HUES64 (cell line): ENCODE measurements around the gene EIF3I.
A peak's percentile ranks its signal among the peaks of the same experiment; 100 is the strongest.

Experiments
- H3K27ac ChIP-seq: 2 replicates; pipeline ENCODE4 v1.7.0; 2013; ENCODE audit warnings: low read depth, low read length, inconsistent platforms
- H3K27me3 ChIP-seq: 2 replicates; pipeline ENCODE4 v1.6.1; 2013; ENCODE audit warnings: mild to moderate bottlenecking, low read length; ENCODE audit not compliant: insufficient read depth
- H3K36me3 ChIP-seq: 2 replicates; pipeline ENCODE4 v1.6.1; 2013; ENCODE audit warnings: mild to moderate bottlenecking, low read length; ENCODE audit not compliant: insufficient read depth
- H3K4me1 ChIP-seq: 2 replicates; pipeline ENCODE4 v1.6.1; 2013; ENCODE audit warnings: mild to moderate bottlenecking, low read length, moderate library complexity; ENCODE audit not compliant: insufficient read depth
- H3K4me3 ChIP-seq: 2 replicates; pipeline ENCODE4 v1.5.1; 2013; ENCODE audit warnings: mild to moderate bottlenecking, low read length, moderate library complexity
- H3K9ac ChIP-seq: 2 replicates; pipeline ENCODE4 v1.6.1; 2013; ENCODE audit warnings: mild to moderate bottlenecking, low read depth, low read length
- H3K9me3 ChIP-seq: 2 replicates; pipeline ENCODE4 v1.6.1; 2013; ENCODE audit warnings: low read depth, low read length; ENCODE audit not compliant: insufficient read depth
- WGBS: fragments of 150-250, 120-280 bp; methylation state at CpG from one replicate; pipeline ENCODE4 v1.1.7; 2013; ENCODE audit warnings: missing lambda C conversion rate; 5-methylcytosine and 5-hydroxymethylcytosine counted together

Gene EIF3I

GRCh38 chr1:32199043-32199716 lies 23.0 kb upstream of the EIF3I start:
- peaks cover 44% of the 10 kb centered on the region for H3K36me3 ChIP-seq

GRCh38 chr1:32199717-32200072 lies 22.5 kb upstream of the EIF3I start:
- Histone ChIP-seq H3K4me3 (peak overlapping the region; percentile 59), H3K36me3 (peaks cover 39% of the 10 kb centered on the region), H3K9me3 (no peaks in the 10 kb centered on the region), H3K4me1 (peaks cover 22% of the 10 kb centered on the region), H3K9ac (no peak overlapping the region), H3K27me3 (no peaks in the 10 kb centered on the region), H3K27ac (no peak overlapping the region; the same call in 1 of the 2 replicates)
- WGBS: 52% methylated on average over 5 of the region's 6 CpGs

More at GRCh38 chr1:32199043-32199716, 23.0 kb upstream of the EIF3I start:
- Histone ChIP-seq H3K9ac (no peak overlapping the region), H3K4me3 (no peak overlapping the region; the same call in 1 of the 2 replicates), H3K27ac (no peak overlapping the region; the same call in 1 of the 2 replicates), H3K4me1 (peaks cover 22% of the 10 kb centered on the region), H3K27me3 (no peaks in the 10 kb centered on the region), H3K9me3 (no peaks in the 10 kb centered on the region)
- 68% methylated on average over 4 of the region's 4 CpGs for WGBS

GRCh38 chr1:32200226-32201010 lies 21.8 kb upstream of the EIF3I start, which contains the start of gene CCDC28B:
Gene CCDC28B (plus strand): TSS chr1:32200595. CDS start chr1:32201936, 1,341 bp downstream.
- Histone ChIP-seq H3K9ac (peak within 1 kb of the TSS; percentile 45; the same call in 1 of the 2 replicates), H3K36me3 (peaks cover 32% of the 10 kb centered on the region), H3K4me1 (peaks cover 22% of the 10 kb centered on the region), H3K27ac (peak within 1 kb of the TSS; percentile 71; the same call in 1 of the 2 replicates), H3K9me3 (no peaks in the 10 kb centered on the region), H3K27me3 (no peaks in the 10 kb centered on the region), H3K4me3 (peak within 1 kb of the TSS; percentile 59)
- WGBS: under 1% methylated on average over 29 of the region's 34 CpGs

GRCh38 chr1:32201011-32201855 lies 21.0 kb upstream of the EIF3I start:
- no peak overlapping the region for H3K27ac ChIP-seq
- H3K4me3 ChIP-seq: peak overlapping the region; percentile 59
- no peaks in the 10 kb centered on the region for H3K27me3 ChIP-seq
- H3K9ac ChIP-seq: no peak overlapping the region
- H3K4me1 ChIP-seq: peaks cover 22% of the 10 kb centered on the region
- no peaks in the 10 kb centered on the region for H3K9me3 ChIP-seq
- 6% methylated on average over 25 of the region's 26 CpGs for WGBS
- peaks cover 24% of the 10 kb centered on the region for H3K36me3 ChIP-seq

GRCh38 chr1:32204943-32205361 lies 17.3 kb upstream of the EIF3I start:
- WGBS: 45% methylated on average over 26 of the region's 26 CpGs
- Histone ChIP-seq H3K27ac (no peak overlapping the region), H3K9me3 (no peaks in the 10 kb centered on the region), H3K4me1 (peaks cover 5% of the 10 kb centered on the region; the same call in 1 of the 2 replicates), H3K27me3 (no peaks in the 10 kb centered on the region), H3K36me3 (0 out of 2 replicates have a peak, but pooled peaks cover 7% of the 10 kb centered on the region), H3K9ac (peak overlapping the region; percentile 42), H3K4me3 (peak overlapping the region; percentile 88)

GRCh38 chr1:32205401-32206370 lies 16.5 kb upstream of the EIF3I start, which contains the start of gene IQCC:
Gene IQCC (plus strand): TSS chr1:32205671. CDS start chr1:32205682, 11 bp downstream.
- H3K4me1 ChIP-seq: peaks cover 4% of the 10 kb centered on the region; the same call in 1 of the 2 replicates
- no peaks in the 10 kb centered on the region for H3K27me3 ChIP-seq
- H3K36me3 ChIP-seq: 0 out of 2 replicates have a peak, but pooled peaks cover 7% of the 10 kb centered on the region
- no peaks in the 10 kb centered on the region for H3K9me3 ChIP-seq
- 3% methylated on average over 77 of the region's 77 CpGs for WGBS
- no peak within 1 kb of the TSS for H3K27ac ChIP-seq
- H3K4me3 ChIP-seq: peak within 1 kb of the TSS; percentile 88
- peak within 1 kb of the TSS; percentile 87 for H3K9ac ChIP-seq

GRCh38 chr1:32208469-32208868 lies 13.7 kb upstream of the EIF3I start:
- 95% methylated on average over 6 of the region's 6 CpGs for WGBS
- Histone ChIP-seq H3K9ac (no peak overlapping the region), H3K4me1 (no peaks in the 10 kb centered on the region; the same call in 1 of the 2 replicates), H3K36me3 (0 out of 2 replicates have a peak, but pooled peaks cover 7% of the 10 kb centered on the region), H3K4me3 (no peak overlapping the region), H3K27ac (no peak overlapping the region), H3K9me3 (no peaks in the 10 kb centered on the region), H3K27me3 (no peaks in the 10 kb centered on the region)

GRCh38 chr1:32208891-32209328 lies 13.3 kb upstream of the EIF3I start, which contains the start of gene DCDC2B:
Gene DCDC2B (plus strand): TSS chr1:32209089. CDS start chr1:32209094, 5 bp downstream.
- Histone ChIP-seq H3K36me3 (0 out of 2 replicates have a peak, but pooled peaks cover 7% of the 10 kb centered on the region), H3K9me3 (no peaks in the 10 kb centered on the region), H3K27ac (no peak within 1 kb of the TSS), H3K4me3 (no peak within 1 kb of the TSS), H3K9ac (no peak within 1 kb of the TSS), H3K27me3 (no peaks in the 10 kb centered on the region), H3K4me1 (no peaks in the 10 kb centered on the region; the same call in 1 of the 2 replicates)
- 91% methylated on average over 5 of the region's 5 CpGs for WGBS

- H3K36me3 ChIP-seq: peaks cover 33% of the 10 kb centered on the region
- H3K27ac ChIP-seq: no peak overlapping the region
- H3K9me3 ChIP-seq: no peaks in the 10 kb centered on the region
- H3K27me3 ChIP-seq: no peaks in the 10 kb centered on the region
- H3K9ac ChIP-seq: no peak overlapping the region
- 91% methylated on average over 10 of the region's 10 CpGs for WGBS
- no peak overlapping the region for H3K4me3 ChIP-seq
- H3K4me1 ChIP-seq: peaks cover 2% of the 10 kb centered on the region; the same call in 1 of the 2 replicates
Observed at GRCh38 chr1:32215629-32216480, 6.4 kb upstream of the EIF3I start.
